Smooth muscle cell (in vitro differentiated cells): Measurements from ENCODE around the gene CLDND2. TPM values are rescaled to one million over a fixed set of nuclear protein-coding genes. Genes with fewer than 3 reads are reported as not detected.

Experiments used
- DNase-seq: peaks from one replicate; lab custom pipeline; 2025; ENCODE audit not compliant: unreplicated experiment; lab: John Stamatoyannopoulos, UW
- H2AFZ ChIP-seq: fragments of 200-600 bp; sonication (generic); 2 replicates; pipeline ENCODE4 v1.6.0; 2016; ENCODE audit warnings: antibody characterized with exemption, low read depth, mild to moderate bottlenecking
- H3F3A ChIP-seq: fragments of 200-600 bp; sonication (generic); 2 replicates; pipeline ENCODE4 v1.6.0; 2017; ENCODE audit warnings: antibody characterized with exemption, low read depth
- H3K27ac ChIP-seq: fragments of 200-600 bp; sonication (generic); 2 replicates; pipeline ENCODE4 v1.5.1; 2016; ENCODE audit warnings: low read depth, mild to moderate bottlenecking
- H3K27me3 ChIP-seq: fragments of 200-600 bp; sonication (generic); 2 replicates; pipeline ENCODE4 v1.6.1; 2016; ENCODE audit warnings: low read depth, mild to moderate bottlenecking
- H3K36me3 ChIP-seq: fragments of 200-600 bp; sonication (generic); 2 replicates; pipeline ENCODE4 v1.5.1; 2016; ENCODE audit warnings: low read depth
- H3K4me1 ChIP-seq: fragments of 200-600 bp; sonication (generic); 2 replicates; pipeline ENCODE4 v1.5.1; 2016; ENCODE audit warnings: low read depth
- H3K4me2 ChIP-seq: fragments of 200-600 bp; sonication (generic); 2 replicates; pipeline ENCODE4 v1.6.0; 2016; ENCODE audit warnings: mild to moderate bottlenecking
- H3K4me3 ChIP-seq: fragments of 200-600 bp; sonication (generic); 2 replicates; pipeline ENCODE4 v1.5.1; 2016; ENCODE audit warnings: mild to moderate bottlenecking
- H3K79me2 ChIP-seq: fragments of 200-600 bp; sonication (generic); 2 replicates; pipeline ENCODE4 v1.6.0; 2016; ENCODE audit warnings: low read depth, mild to moderate bottlenecking
- H3K9ac ChIP-seq: fragments of 200-600 bp; sonication (generic); 2 replicates; pipeline ENCODE4 v1.6.0; 2016; ENCODE audit warnings: low read depth
- H3K9me3 ChIP-seq: fragments of 200-600 bp; sonication (generic); replicated peaks from 2 replicates; pipeline ENCODE4 v1.5.1; 2016; ENCODE audit warnings: low read depth
- H4K20me1 ChIP-seq: fragments of 200-600 bp; sonication (generic); 2 replicates; pipeline ENCODE4 v1.6.0; 2016; ENCODE audit warnings: low read depth
- CTCF ChIP-seq: fragments of 200-600 bp; sonication (generic); IDR thresholded peaks from 2 replicates; pipeline ENCODE4 v1.5.1; 2017; ENCODE audit warnings: borderline replicate concordance, mild to moderate bottlenecking, antibody characterized with exemption; ENCODE audit not compliant: insufficient read depth, poor library complexity, severe bottlenecking
- WGBS: methylation state at CpG from one replicate; pipeline ENCODE4 v1.1.7; 2016; ENCODE audit warnings: low lambda C conversion rate; 5-methylcytosine and 5-hydroxymethylcytosine counted together
- polyA plus RNA-seq: library from polyadenylated mRNA; unstranded; fragments of >200 nt; fragmentation: Nextera tagmentation; extraction: Ambion mirVana; gene quantifications from 2 replicates; pipeline ENCODE4 v1.2.1, GENCODE V29; 2016
- total RNA-seq: library from RNA; depleted of rRNA; stranded (reverse); fragments of >200 nt; gene quantifications from 2 replicates; pipeline ENCODE4 v1.2.3, GENCODE V29; 2014

Gene CLDND2
- total and polyA plus RNA-seq, 2 experiments from 2014 or later, result 1.4 TPM; not detected in 1

- DNase-seq, result no peak
- no peak for TF ChIP-seq CTCF
- H3K27me3 ChIP-seq, result no peaks in the 10 kb centered on the region
- no peaks in the 10 kb centered on the region for H4K20me1 ChIP-seq
- no peaks in the 10 kb centered on the region for H3K4me1 ChIP-seq
- H3K4me3 ChIP-seq, result no peak overlapping the region
- H3K27ac ChIP-seq, result no peak overlapping the region
- no peaks in the 10 kb centered on the region for H3K79me2 ChIP-seq
- no peak overlapping the region for H2AFZ ChIP-seq
- H3K36me3 ChIP-seq, result no peaks in the 10 kb centered on the region
- H3F3A ChIP-seq, result no peaks in the 10 kb centered on the region
- 94% methylated on average over 6 of the region's 6 CpGs for WGBS
- no peak overlapping the region for H3K4me2 ChIP-seq
- H3K9ac ChIP-seq, result no peak overlapping the region
- no peaks in the 10 kb centered on the region for H3K9me3 ChIP-seq
These were observed 37.1 kb downstream of the CLDND2 start for GRCh38 chr19:51331716-51332115.

- no peak overlapping the region for H3K27ac ChIP-seq
- no peaks in the 10 kb centered on the region for H3K4me1 ChIP-seq
- H3K79me2 ChIP-seq, result no peaks in the 10 kb centered on the region
- H3K36me3 ChIP-seq, result no peaks in the 10 kb centered on the region
- no peak overlapping the region for H3K9ac ChIP-seq
- H2AFZ ChIP-seq, result no peak overlapping the region
- H3K4me3 ChIP-seq, result no peak overlapping the region
- no peaks in the 10 kb centered on the region for H3F3A ChIP-seq
- no peak for TF ChIP-seq CTCF
- H3K4me2 ChIP-seq, result no peak overlapping the region
- H3K9me3 ChIP-seq, result no peaks in the 10 kb centered on the region
- H4K20me1 ChIP-seq, result no peaks in the 10 kb centered on the region
- WGBS, result 83% methylated on average over 3 of the region's 3 CpGs
- H3K27me3 ChIP-seq, result no peaks in the 10 kb centered on the region
- no peak for DNase-seq
These were observed 37.6 kb downstream of the CLDND2 start for GRCh38 chr19:51331193-51331592.

- H3K4me1 ChIP-seq, result no peaks in the 10 kb centered on the region
These were observed 38.4 kb downstream of the CLDND2 start for GRCh38 chr19:51330366-51330765.

More at GRCh38 chr19:51330366-51330765, 38.4 kb downstream of the CLDND2 start:
- no peak overlapping the region for H3K27ac ChIP-seq
- H3K79me2 ChIP-seq, result no peaks in the 10 kb centered on the region
- TF ChIP-seq CTCF, result no peak
- no peaks in the 10 kb centered on the region for H3K27me3 ChIP-seq
- H2AFZ ChIP-seq, result no peak overlapping the region
- no peak overlapping the region for H3K4me2 ChIP-seq
- no peaks in the 10 kb centered on the region for H3K9me3 ChIP-seq
- WGBS, result 98% methylated on average over 4 of the region's 4 CpGs
- no peak overlapping the region for H3K9ac ChIP-seq
- no peaks in the 10 kb centered on the region for H3F3A ChIP-seq
- H3K4me3 ChIP-seq, result no peak overlapping the region
- H3K36me3 ChIP-seq, result no peaks in the 10 kb centered on the region
- DNase-seq, result no peak
- no peaks in the 10 kb centered on the region for H4K20me1 ChIP-seq
